Epithelial cell of esophagus (primary cell): ENCODE measurements around the gene CLCN2.

Experiments used
- DNase-seq: peaks from one replicate; pipeline ENCODE4 v3.0.0; 2010; ENCODE audit warnings: low read depth
- H3K4me3 ChIP-seq: 2 replicates; pipeline ENCODE4 v1.5.1; 2011; ENCODE audit warnings: mild to moderate bottlenecking, low read length, control low read depth
- TF ChIP-seq, protein P1 (sequence below): IDR thresholded peaks from 2 replicates; pipeline ENCODE4 v1.5.1; 2011; ENCODE audit warnings: low read depth, mild to moderate bottlenecking, low read length, control low read depth, inconsistent platforms; ENCODE audit not compliant: insufficient read depth; ENCODE audit errors: missing control alignments

The CLCN2 gene

DNA sequence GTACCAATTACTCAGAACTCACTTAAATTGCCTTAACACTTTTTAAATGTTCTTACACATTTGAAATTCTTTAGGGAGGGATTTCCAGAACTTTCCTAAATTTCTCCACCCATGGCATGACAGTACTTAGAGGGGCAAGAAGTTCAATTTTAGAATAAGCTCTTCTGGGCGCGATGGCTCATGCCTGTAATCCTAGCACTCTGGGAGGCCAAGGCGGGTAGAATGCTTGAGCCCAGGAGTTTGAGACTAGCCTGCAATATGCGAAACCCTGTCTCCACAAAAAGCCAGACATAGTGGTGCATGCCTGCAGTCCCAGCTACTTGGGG lies 13.4 kb downstream of the CLCN2 start:
- TF ChIP-seq, protein P1, sequence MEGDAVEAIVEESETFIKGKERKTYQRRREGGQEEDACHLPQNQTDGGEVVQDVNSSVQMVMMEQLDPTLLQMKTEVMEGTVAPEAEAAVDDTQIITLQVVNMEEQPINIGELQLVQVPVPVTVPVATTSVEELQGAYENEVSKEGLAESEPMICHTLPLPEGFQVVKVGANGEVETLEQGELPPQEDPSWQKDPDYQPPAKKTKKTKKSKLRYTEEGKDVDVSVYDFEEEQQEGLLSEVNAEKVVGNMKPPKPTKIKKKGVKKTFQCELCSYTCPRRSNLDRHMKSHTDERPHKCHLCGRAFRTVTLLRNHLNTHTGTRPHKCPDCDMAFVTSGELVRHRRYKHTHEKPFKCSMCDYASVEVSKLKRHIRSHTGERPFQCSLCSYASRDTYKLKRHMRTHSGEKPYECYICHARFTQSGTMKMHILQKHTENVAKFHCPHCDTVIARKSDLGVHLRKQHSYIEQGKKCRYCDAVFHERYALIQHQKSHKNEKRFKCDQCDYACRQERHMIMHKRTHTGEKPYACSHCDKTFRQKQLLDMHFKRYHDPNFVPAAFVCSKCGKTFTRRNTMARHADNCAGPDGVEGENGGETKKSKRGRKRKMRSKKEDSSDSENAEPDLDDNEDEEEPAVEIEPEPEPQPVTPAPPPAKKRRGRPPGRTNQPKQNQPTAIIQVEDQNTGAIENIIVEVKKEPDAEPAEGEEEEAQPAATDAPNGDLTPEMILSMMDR: no peak
- no peak overlapping the region for H3K4me3 ChIP-seq
- DNase-seq: no peak

DNA sequence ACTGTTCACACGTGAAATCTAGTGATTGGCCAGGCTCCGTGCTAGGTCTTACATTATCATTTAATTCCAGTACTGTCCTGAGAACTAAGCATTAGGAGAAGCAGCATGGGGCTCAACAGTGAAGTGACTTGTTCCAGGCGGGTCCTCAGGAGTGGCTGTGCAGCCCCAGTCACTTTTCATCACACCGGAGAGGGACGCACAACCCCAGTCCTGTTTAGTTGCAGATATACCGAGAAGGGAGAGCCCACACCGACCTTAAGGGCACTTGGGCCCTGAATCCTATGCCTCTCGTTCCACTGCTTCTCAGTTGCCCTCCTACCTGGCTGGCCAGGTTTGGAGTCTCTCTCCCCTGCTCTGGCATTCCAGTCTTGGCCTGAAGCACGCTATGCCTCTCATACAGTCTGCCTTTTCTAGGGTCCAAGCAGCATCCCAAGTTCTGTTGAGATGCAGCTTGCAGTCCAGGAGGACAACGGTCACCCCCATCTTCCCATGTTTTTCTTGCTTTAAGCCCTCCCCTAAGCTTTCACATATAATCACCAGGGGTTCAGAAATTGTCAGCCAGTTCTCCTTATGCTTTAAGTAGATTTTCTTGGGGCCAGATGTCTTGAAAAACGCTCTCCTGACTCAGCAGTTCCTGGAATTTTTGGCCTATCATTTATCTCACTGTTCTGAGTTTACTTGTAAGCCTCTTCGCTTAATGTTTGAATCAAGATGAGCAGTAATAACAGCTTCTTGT lies 13.9 kb downstream of the CLCN2 start:
- DNase-seq: no peak
- H3K4me3 ChIP-seq: no peak overlapping the region
- TF ChIP-seq, protein P1: no peak

DNA sequence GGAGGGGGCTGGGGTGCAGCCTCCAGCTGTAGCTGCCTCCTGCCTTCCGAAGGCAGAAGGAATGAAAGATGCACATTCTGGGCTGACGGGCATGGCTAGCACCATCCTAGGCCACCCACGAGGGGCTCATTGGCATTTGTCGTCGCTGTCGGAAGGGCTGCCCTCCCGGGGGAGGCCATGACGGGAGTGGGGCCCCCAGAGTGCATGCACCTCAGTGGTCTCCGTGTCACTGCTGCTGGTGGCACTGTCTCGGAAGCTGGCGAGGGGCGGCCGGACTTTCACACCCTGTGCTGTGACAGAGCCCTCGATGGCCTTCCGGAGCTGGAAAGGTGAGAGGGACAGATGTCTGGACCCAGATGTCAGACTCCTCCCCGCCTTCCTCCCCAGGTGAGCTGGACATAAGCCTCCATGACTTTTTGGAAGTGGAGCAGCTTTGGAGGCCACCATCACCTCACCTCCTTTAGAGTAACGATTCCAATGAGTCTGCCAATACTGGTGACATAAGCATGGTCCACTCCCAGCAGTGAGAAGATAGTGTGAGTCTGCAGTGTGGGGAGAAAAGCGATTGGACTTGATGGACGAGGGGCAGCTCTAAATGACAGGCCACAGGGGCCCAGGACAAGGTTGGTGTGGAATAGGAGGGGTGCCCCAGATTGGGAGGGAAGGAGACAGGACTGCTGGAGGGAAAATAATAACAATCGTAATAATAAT lies 14.8 kb downstream of the CLCN2 start:
- TF ChIP-seq, protein P1: no peak
- H3K4me3 ChIP-seq: no peak overlapping the region
- no peak for DNase-seq

DNA sequence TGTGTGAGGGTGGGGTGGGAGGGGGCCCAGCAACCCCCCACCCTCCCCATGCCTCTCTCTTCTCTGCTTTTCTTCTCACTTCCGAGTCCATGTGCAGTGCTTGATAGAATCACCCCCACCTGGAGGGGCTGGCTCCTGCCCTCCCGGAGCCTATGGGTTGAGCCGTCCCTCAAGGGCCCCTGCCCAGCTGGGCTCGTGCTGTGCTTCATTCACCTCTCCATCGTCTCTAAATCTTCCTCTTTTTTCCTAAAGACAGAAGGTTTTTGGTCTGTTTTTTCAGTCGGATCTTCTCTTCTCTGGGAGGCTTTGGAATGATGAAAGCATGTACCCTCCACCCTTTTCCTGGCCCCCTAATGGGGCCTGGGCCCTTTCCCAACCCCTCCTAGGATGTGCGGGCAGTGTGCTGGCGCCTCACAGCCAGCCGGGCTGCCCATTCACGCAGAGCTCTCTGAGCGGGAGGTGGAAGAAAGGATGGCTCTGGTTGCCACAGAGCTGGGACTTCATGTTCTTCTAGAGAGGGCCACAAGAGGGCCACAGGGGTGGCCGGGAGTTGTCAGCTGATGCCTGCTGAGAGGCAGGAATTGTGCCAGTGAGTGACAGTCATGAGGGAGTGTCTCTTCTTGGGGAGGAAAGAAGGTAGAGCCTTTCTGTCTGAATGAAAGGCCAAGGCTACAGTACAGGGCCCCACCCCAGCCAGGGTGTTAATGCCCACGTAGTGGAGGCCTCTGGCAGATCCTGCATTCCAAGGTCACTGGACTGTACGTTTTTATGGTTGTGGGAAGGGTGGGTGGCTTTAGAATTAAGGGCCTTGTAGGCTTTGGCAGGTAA lies 15.9 kb downstream of the CLCN2 start:
- TF ChIP-seq, protein P1: peak; percentile 73
- DNase-seq: peak; percentile 79
- no peak overlapping the region for H3K4me3 ChIP-seq

DNA sequence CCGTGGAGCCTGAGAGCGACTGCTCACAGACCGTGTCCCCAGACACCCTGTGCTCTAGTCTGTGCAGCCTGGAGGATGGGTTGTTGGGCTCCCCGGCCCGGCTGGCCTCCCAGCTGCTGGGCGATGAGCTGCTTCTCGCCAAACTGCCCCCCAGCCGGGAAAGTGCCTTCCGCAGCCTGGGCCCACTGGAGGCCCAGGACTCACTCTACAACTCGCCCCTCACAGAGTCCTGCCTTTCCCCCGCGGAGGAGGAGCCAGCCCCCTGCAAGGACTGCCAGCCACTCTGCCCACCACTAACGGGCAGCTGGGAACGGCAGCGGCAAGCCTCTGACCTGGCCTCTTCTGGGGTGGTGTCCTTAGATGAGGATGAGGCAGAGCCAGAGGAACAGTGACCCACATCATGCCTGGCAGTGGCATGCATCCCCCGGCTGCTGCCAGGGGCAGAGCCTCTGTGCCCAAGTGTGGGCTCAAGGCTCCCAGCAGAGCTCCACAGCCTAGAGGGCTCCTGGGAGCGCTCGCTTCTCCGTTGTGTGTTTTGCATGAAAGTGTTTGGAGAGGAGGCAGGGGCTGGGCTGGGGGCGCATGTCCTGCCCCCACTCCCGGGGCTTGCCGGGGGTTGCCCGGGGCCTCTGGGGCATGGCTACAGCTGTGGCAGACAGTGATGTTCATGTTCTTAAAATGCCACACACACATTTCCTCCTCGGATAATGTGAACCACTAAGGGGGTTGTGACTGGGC lies 16.7 kb downstream of the CLCN2 start:
- DNase-seq: no peak
- TF ChIP-seq, protein P1: no peak
- no peak overlapping the region for H3K4me3 ChIP-seq

DNA sequence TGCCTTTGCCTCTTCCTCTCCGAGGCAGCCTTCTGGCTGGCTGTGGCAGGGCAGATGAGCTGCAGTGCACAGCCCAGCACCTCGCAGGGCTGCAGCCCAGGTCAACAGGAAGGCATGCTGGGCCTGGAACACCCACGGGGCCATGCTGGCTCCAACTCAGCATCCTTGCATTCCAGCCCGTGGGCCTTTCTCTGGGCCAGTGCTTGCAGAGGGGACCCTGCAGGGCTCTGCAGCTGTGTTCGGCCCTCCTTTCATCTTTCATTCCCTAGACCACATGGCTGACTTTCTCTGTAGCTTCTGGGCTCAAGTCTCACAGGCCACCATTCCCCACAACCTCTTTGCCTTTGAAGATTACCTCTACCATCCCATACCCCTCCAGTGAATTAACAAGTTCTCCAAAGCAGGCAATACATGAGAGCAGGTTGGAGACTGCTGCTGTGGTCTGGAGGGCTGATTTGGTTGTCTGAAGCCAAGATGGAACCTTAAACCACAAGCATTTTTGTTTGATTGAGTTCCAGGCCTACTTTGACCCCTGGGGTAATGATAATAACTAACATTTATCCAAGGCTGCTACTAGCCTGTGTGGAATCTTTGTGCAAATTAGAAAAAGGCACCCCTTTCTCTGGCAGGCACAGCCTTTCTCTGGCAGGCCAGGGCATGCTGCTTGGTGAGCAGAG lies 18.1 kb downstream of the CLCN2 start:
- TF ChIP-seq, protein P1: no peak
- no peak for DNase-seq
- H3K4me3 ChIP-seq: no peak overlapping the region
